LNCAP (cell line): ENCODE measurements around the gene PAQR7.

Source experiments
- CTCF ChIP-seq: fragments of 450-650 bp; IDR thresholded peaks from 2 replicates; pipeline ENCODE4 v1.5.1; 2017; ENCODE audit warnings: mild to moderate bottlenecking

PAQR7 gene

DNA sequence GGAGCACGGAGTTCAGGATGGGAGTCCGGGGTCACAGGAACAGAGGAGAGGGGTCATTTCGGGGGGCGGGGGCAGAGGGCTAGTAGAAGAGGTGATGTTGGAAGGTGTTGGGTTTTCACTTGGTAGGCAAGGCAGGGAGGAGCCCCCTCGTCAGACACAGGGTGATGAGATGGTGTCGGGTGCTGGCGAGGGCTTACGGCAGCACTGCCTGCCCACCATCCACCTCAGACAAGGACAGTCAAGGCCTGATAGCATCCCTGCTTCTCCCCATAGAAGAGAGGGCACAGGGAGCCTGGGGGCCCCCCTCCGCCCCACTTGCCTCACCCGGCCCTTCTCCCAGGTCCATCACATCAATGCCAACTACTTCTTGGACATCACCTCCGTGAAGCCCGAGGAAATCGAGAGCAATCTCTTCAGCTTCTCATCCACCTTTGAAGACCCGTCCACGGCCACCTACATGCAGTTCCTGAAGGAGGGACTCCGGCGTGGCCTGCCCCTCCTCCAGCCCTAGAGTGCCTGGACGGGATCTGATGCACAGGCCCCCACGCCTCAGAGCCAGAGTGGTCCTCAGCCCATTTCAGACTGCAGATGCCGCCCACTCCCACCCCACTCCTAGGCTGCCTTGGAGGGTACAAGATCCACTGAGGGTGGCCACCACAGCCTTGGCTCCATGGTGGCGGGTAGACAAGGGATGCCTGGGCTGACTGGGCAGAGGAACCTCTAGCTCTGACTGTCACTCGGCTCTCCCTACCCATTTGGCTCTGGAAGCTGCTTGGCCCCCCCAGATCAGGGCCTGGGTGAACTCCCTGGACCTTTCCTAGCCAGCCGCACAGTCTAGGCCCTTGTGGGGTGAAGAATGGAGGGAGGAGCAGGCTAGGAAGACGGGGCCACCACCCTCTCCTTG lies 60.0 kb downstream of the PAQR7 start:
- no peak for TF ChIP-seq CTCF

- no peak for TF ChIP-seq CTCF
Measured at GRCh38 chr1:25814549-25815087, 60.9 kb downstream of the PAQR7 start.

DNA sequence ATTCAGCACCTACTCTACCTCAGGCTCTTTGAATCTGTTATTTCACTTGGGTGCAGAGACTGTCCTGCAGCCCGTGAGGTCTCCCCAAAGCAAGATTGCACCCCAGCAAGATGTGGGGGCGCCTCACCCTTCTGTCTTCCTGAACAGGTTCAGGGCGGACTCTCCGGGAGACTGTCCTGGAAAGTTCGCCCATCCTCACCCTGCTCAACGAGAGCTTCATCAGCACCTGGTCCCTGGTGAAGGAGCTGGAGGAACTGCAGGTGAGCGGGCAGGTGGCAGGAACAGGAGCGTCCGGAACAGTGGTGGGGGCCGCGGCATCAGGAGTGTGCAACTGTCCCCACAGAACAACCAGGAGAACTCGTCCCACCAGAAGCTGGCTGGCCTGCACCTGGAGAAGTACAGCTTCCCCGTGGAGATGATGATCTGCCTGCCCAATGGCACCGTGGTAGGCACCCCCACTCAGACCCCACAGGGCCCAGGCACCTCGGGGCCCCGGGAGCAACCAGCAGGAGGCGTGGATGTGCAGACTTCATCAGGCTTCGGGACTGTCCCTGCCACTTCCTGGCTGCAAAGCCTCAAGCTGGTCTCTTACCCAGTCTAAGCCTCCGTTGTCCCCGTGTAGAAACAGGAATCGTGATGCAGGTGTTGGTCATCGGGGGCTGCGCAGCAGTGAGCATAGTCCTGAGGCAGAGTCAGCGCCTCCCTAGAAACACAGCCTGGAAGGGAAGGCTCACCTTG lies 61.6 kb downstream of the PAQR7 start:
- no peak for TF ChIP-seq CTCF

GRCh38 chr1:25813071-25813733 lies 62.3 kb downstream of the PAQR7 start:
- no peak for TF ChIP-seq CTCF
